Raji (cell line): ENCODE results near the gene ZNF280A.

Experiments used
- POLR2A ChIP-seq: IDR thresholded peaks from 2 replicates; pipeline ENCODE4 v1.6.1; 2011; ENCODE audit warnings: low read depth, low read length, control low read depth; ENCODE audit not compliant: insufficient read depth

Gene ZNF280A, protein sequence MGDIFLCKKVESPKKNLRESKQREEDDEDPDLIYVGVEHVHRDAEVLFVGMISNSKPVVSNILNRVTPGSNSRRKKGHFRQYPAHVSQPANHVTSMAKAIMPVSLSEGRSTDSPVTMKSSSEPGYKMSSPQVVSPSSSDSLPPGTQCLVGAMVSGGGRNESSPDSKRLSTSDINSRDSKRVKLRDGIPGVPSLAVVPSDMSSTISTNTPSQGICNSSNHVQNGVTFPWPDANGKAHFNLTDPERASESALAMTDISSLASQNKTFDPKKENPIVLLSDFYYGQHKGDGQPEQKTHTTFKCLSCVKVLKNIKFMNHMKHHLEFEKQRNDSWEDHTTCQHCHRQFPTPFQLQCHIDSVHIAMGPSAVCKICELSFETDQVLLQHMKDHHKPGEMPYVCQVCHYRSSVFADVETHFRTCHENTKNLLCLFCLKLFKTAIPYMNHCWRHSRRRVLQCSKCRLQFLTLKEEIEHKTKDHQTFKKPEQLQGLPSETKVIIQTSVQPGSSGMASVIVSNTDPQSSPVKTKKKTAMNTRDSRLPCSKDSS

DNA sequence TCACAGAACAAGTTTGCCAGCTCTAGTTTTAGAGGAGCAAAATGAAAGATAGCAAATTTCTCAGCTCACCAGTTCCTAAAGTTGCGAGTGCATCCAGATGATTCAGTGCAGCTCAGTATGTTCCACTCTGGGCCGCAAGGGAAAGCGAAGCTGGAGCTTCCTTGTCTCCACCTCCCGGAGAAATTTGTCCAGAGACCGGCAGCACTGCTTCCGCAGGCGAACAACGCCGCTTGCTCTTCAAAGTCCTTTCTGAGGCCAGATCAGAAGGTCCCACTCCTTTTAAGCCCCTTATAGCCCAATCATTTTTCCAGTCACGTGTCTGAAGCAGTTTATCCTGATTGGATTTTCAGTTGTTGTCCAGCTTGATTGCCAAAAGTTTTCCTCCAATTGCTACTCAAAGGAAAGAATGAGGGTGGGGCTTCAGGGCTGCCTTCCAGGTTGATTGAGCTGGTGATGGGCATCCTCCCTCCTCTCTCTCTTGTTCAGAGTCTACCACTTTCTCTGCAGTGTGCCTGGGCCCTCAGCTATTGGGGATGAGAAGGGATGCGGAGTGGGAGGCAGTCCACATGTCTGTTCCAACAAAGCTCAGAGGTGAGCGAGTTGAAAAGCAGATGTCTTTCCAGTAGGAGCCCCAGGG lies at the start of gene ZNF280A:
Gene ZNF280A, minus strand, starts transcription at position 251 of the 637 bp plus-strand sequence. CDS start 4,640 bp downstream, outside the sequence.
- TF ChIP-seq POLR2A = no peak

DNA sequence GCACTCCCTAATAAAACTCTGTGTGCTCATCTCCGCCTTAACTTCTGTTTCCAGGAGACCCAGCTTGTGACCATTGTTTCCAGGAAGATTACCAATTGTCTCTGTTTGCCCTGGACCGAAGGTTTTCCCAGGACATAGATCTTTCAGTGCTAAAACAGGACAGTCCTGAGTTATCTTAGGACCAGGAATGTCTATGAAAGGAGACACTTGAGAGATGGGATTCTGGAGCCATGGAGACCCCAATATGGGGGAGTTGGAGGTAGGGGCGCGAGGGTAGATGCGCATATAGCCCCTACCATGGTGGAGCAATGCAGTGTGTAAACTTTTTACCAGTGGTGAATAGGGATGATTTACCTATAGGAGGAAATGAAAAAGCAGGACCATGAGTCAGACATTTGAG lies 49.1 kb upstream of the ZNF280A start:
- TF ChIP-seq POLR2A = no peak

DNA sequence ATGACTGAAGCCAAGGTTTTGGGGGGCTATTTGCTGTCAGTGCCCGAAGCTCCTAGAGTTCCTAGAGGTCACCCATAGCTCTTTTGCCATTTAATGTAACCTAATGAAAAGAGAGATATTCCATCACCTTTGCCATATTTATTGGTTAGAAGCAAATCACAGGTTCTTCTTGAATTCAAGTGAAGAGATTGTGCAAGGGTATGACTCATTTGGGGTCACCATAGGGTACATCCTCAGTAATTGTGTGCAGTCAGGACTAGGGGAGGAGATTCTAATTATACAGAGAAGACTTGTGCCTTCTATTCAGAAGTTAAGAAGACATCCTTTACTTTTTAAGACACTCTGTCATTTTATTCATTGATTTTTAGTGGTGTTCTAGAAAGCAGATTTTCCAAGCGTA lies 45.9 kb upstream of the ZNF280A start:
- no peak for TF ChIP-seq POLR2A

DNA sequence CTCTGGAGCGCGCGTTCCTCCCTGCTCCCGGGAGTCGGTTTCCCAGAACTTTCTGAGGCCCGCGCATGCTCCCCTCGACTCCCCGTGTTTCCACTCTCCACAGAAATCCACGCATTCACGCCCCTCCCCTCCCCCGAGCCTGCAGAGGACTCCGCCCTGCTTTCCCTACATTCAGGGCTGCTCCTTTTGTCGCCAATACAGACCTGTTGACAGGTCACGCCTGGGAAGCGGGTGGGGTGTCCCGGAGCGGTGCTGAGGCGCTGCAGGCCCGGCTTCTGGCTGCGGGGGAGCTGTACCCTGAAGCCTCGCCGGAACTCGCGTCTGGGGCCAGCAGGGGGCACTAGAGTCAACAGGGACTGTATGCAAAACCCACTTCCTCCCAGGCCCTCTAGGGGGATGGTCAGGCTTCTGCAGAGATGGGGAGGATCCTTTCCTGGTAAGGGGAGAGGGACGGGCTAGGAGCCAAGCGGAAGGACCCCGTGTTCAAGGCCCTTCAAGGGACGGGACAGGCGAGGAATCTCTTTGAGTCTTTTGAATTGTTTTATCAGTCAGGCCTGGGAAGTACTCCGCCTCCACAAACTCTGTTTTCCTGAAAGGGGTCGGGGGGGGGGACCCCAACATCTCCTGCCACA lies 39.0 kb upstream of the ZNF280A start, which contains the start of gene PRAME:
Gene PRAME, minus strand, starts transcription at position 294 of the 632 bp plus-strand sequence. CDS start 2,433 bp downstream, outside the sequence.
- TF ChIP-seq POLR2A = no peak

DNA sequence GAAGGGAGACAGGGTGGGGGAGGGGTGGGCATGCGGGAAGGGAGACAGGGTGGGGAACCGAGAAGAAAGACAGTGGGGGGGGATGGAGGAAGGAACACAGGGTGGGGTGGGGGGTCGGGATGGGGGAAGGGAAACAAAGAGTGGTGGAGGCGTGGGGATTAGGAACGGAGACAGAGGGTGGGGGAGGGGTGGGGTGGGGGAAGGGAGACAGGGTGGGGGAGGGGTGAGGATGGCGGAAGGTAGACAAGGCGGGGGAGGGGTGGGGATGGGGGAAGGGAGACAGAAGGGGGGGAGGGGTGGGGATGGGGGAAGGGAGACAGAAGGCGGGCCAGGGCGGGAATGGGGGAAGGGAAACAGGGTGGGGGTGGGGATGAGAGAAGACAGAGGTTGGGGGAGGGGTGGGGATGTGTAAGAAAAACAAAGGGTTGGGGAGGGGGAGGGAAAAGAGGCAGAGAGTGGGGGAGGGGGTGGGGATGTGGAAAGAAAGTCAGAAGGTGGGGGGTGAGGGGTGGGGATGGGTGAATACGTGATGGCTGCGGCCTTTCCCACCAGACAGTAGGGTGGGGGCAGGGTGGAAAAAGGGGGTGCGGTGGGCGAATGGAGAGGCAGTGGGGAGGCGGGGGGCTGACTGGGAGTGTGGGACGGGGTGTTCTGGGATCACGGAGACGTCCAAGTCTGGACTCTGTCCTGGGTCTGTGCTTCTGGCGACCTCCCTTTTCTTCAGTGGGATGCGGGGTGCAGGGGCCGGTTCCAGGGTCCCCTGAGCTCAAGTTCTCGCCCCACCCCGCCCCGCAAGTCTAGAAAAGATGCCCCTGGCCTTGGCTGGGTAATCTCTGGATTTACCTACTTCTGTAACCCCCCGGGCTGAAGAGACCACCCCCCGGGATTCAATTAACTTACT lies 38.3 kb upstream of the ZNF280A start:
- no peak for TF ChIP-seq POLR2A

DNA sequence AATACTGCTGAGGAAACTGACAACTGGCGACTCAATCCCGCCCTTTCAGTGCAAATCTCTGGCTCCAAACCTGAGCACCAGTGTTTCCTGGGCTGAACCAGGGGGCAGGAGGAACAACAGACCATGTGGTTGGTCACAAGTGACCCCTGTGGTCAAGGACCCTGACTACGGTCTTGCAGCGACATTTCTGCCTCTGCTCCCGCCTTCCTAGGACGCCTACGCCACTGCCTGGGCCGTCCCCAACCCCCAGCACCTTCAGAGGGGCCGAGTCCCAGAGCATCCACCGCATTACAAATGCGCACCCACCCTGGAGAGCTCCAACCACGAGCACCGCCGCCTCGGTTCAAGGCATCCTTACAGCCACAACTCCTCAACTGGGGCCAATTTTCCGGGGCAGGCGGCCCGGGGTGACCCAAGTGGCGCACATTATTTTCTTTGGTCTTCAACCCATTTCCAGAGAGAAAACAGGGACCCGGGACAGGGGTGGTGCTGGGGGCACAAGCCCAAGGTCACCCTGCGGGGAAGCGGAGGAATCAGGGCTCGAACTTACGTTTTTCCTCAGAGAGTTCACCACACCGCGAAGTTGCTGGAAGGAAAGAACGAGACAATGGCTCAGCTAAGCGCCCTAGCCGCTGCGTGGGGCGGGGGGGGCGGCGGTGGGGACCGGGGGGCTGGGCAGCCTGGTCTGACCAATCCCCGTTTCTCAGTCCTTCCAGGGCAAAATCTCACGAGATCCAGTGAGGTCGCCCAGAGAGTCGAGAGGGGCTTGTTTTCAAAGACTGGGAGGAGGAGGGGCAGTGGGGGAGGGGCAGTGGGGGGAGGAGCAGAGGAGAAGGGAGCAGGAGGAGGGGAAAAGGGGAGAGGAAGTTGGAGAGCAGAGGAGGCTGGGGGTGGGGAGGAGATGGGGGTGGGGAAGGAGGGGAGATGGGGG lies 37.2 kb upstream of the ZNF280A start:
- TF ChIP-seq POLR2A = no peak

DNA sequence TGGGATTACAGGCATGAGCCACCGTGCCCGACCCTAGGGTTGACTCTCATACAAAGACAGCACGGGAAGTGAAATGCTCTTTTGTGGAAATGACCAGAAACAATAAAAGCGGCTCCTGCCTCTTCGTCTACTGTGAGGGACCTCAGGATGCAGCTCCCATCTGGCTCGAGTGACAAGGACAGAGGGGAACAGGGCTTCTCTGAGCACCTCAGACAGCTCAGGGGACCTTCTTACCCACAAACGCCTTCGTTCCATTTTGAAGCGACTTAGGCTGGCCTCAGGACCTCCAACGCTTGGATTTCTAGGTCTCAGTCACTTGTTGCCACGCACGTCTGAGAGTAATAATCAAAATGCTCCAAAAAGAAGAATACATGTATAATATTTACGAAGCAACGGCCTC lies 36.5 kb upstream of the ZNF280A start:
- TF ChIP-seq POLR2A = no peak

DNA sequence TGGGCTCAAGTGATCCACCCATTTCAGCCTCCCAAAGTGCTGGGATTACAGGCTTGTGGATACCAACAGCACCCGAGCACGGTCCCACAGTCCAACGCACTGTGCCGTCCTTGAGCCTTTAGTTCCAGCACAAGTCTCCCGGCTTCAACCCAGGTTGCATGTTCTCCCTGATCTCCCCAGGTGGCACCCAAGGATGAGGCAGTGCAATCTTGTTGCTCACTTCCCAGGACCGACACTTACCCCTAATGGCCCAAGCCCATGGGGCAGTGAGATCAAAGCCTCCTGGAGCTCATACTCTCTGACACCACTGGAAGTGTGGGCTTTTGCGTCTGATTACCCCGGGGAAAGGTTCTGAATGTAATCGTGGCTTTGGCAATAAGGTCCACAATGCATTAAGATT lies 35.5 kb upstream of the ZNF280A start:
- no peak for TF ChIP-seq POLR2A

DNA sequence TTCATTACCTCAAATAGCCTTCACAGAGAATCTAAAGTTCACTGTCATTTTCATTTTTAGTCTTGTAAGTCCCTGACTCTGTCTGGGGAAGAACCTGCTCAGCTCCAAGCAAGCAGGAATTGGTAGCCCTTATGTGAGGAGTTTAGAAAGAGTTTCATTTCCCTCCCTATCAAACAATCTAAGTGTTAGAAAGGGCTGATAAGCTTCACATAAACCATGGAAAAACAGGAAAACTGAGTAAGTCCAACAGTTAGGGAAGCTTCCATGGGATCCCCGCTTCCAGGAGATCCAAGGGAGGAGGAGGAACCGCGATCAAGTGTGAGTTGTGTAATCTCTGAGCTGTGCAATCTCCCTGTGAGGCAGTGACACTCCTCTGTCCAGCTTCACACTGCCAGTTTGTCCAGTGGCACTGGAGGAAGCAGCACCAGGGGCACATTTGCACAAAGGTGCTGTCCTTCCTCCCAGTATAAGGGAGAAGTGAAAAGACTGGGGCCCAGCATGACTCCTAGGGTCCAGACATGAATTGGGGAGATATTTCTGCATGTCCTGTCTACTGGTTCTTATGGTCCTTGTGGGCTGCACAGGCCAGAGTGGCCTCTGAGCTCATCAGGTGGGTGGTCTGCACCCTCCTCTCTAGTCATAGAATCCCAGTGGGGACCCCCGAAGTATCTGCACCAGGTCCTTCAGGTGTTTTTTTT lies 34.7 kb upstream of the ZNF280A start:
- no peak for TF ChIP-seq POLR2A

DNA sequence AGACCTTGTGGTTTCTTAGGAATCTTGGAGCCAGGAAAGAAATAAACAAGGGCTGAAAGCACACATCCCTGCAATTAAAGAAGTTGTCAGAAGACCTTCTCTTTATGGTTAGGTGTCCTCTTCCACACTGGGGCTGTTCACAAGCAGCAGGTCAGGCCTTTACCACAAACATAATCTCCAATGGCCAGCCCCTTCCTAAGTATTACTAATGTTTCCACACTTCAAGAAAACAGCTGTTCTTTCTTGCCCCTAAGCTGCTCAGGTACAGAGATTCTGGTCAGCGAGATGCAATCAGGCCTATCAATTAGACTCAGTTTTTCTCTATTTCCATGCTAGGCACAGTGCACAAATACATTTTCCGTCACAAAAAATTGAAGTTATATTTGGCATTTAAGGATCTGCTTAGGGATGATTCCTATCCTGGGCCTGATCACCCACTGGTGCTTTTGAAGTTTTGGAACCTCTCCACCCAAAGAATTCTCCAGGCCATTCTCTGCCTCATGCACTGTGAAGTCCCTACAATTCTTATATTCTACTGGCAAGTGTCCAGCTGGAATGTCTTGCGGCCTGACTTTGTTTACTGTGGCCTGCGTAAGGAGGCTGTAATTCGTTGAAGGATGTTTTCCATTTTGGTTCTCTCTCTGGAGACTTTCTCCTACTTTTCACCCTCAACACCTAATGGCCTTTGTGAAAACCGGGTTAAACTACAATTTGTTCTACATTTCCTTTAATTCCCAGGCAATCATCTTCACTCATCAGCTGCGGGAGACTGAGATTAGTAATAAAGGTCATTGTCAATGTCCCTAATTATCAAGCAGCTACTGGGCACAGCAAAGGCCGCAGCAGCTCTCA lies 33.9 kb upstream of the ZNF280A start:
- no peak for TF ChIP-seq POLR2A

DNA sequence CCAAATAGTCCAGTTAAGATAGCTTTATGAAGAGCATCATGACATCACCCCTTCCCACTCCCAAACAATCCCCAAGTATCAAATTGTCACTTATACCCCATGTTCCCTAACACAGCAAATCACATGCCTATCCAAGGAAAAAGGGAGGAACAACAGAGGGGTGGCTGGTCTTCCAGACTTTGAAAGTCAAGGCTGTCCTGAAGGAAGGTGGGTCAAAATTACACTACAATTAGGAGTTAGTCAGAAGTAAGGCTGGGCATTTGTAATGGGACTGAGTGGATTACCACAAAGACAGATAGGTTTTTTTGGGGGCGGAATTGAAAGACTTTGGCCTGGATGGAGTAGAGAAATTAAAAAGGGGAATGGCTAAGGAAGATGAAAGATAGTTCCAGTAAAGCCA lies 33.1 kb upstream of the ZNF280A start:
- no peak for TF ChIP-seq POLR2A

DNA sequence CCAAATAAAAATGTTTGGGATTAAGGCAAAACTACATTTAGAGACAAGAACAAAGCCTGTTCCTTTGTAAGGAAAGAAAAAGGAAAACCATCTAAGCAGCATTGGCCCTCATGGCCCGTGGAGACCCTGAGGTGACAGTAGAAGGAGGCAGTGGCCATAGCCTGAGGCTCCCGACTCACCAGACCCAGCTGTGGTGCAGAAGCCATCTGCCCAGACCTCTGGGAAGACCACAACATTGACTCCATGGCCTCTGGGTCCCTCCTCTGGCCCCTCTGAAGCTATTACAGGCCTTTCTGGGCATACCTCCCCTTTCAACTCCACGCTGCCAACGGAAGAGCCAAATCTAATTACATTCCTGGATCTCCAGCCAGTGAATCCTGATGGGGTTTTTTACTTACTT lies 32.6 kb upstream of the ZNF280A start:
- no peak for TF ChIP-seq POLR2A

DNA sequence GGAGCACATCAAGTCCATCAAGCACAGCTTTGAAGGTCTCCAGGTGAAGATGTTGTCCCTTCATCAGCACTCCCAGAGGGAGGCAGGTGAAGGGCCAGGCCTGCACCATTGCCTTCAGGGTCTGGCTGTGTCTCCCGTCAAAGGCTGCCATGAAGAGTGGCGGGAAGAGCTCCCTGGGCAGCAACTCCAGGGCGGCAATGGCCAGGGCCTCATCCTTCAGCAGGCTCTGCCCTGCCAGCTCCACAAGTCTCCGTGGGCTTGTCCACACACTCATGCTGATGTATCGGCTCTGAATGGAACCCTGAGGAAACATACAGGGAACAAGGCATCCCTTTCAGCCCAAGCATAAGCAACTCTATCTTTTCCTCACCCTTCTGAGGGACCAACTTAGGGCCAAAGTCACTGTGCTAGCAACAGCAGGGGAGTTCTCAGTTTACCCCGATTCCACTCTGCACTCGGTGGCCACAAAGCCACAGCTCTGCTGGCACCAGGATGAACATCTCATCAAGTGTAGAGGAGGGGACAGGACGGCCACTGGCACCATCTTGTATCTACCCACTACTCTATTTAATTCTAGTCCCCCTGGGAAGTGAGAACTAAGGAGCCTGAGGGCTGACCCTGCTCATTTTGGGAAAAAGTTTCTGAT lies 30.8 kb upstream of the ZNF280A start:
- TF ChIP-seq POLR2A = no peak
